HepG2 (cell line): Measurements from ENCODE around the gene MT1G. TPM values are rescaled to one million over a fixed set of nuclear protein-coding genes. Genes with fewer than 3 reads are reported as not detected.
A peak's percentile ranks its signal among the peaks of the same experiment; 100 is the strongest.

Experiments
- ADNP ChIP-seq: sonication (generic); formaldehyde crosslinking; IDR thresholded peaks from 2 replicates; pipeline ENCODE4 v1.4.0; 2020; ENCODE audit warnings: missing genetic modification reagents
- BCL3 ChIP-seq: sonication (generic); formaldehyde crosslinking; IDR thresholded peaks from 2 replicates; pipeline ENCODE4 v1.5.1; 2020; ENCODE audit warnings: mild to moderate bottlenecking, missing genetic modification reagents, moderate library complexity
- DPF2 ChIP-seq: sonication (generic); formaldehyde crosslinking; IDR thresholded peaks from 2 replicates; pipeline ENCODE4 v1.4.0; 2020; ENCODE audit warnings: mild to moderate bottlenecking, low read depth, missing genetic modification reagents, borderline replicate concordance
- FLYWCH1 ChIP-seq: sonication (generic); formaldehyde crosslinking; IDR thresholded peaks from 2 replicates; pipeline ENCODE4 v1.8.1; 2023; ENCODE audit warnings: mild to moderate bottlenecking, missing genetic modification reagents
- JUND ChIP-seq: sonication (generic); formaldehyde crosslinking; IDR thresholded peaks from 2 replicates; pipeline ENCODE4 v1.8.0; 2022; ENCODE audit warnings: mild to moderate bottlenecking, missing genetic modification reagents
- KLF16 ChIP-seq, 2 experiments: sonication (generic) in 1 of 2; formaldehyde crosslinking in 1 of 2; IDR thresholded peaks; 2 replicates each; pipeline versions ENCODE4 v1.6.1 to v1.8.0; 2016 to 2023; ENCODE audit warnings: missing genetic modification reagents in 2 of 2, missing compliant biosample characterization in 1 of 2
- KLF9 ChIP-seq: IDR thresholded peaks from 2 replicates; pipeline ENCODE4 v1.6.1; 2016; ENCODE audit warnings: low read depth
- NFIC ChIP-seq: IDR thresholded peaks from 2 replicates; pipeline ENCODE4 v1.6.1; 2012; ENCODE audit warnings: mild to moderate bottlenecking, low read length, inconsistent platforms
- POGZ ChIP-seq: sonication (generic); formaldehyde crosslinking; IDR thresholded peaks from 2 replicates; pipeline ENCODE4 v1.4.0; 2020; ENCODE audit warnings: mild to moderate bottlenecking, missing genetic modification reagents
- RAD21 ChIP-seq: fragments of 450-650 bp; formaldehyde crosslinking; IDR thresholded peaks from 2 replicates; pipeline ENCODE4 v1.5.0; 2020; ENCODE audit warnings: mild to moderate bottlenecking
- RARG ChIP-seq: sonication (generic); formaldehyde crosslinking; IDR thresholded peaks from 2 replicates; pipeline ENCODE4 v1.4.0; 2020; ENCODE audit warnings: low read depth, mild to moderate bottlenecking, missing genetic modification reagents
- ZBTB34 ChIP-seq: sonication (generic); formaldehyde crosslinking; IDR thresholded peaks from 2 replicates; pipeline ENCODE4 v1.8.0; 2022; ENCODE audit warnings: mild to moderate bottlenecking, missing genetic modification reagents
- ZNF18 ChIP-seq: sonication (generic); formaldehyde crosslinking; IDR thresholded peaks from 2 replicates; pipeline ENCODE4 v1.8.0; 2022; ENCODE audit warnings: mild to moderate bottlenecking, missing genetic modification reagents; ENCODE audit not compliant: insufficient replicate concordance
- ZNF296 ChIP-seq: sonication (generic); formaldehyde crosslinking; conservative IDR thresholded peaks from 2 replicates; pipeline ENCODE4 v1.5.0; 2020; ENCODE audit warnings: mild to moderate bottlenecking, missing genetic modification reagents
- ZNF605 ChIP-seq: sonication (generic); formaldehyde crosslinking; IDR thresholded peaks from 2 replicates; pipeline ENCODE4 v1.8.0; 2022; ENCODE audit warnings: mild to moderate bottlenecking, missing genetic modification reagents
- ZNF614 ChIP-seq: IDR thresholded peaks from 2 replicates; pipeline ENCODE4 v1.6.1; 2018; ENCODE audit warnings: missing biosample characterization, missing genetic modification reagents, inconsistent platforms, borderline replicate concordance
- ZSCAN21 ChIP-seq: sonication (generic); formaldehyde crosslinking; IDR thresholded peaks from 2 replicates; pipeline ENCODE4 v1.8.0; 2022; ENCODE audit warnings: mild to moderate bottlenecking, missing genetic modification reagents, moderate library complexity, borderline replicate concordance
- polyA plus RNA-seq, 8 experiments: library from polyadenylated mRNA; depleted of rRNA in 3 of 8; stranded (reverse) in 7 of 8; unstranded in 1 of 8; fragments of >200 nt; fragmentation: Illumina TruSeq in 4 of 8; extraction: Trizol in 4 of 8; gene quantifications; 2 replicates each; pipeline versions ENCODE4 v1.2.1 to v1.2.3, GENCODE V29; 2011 to 2016; ENCODE audit warnings: low read depth in 4 of 8, missing spikeins in 1 of 8, mixed read lengths in 1 of 8; ENCODE audit not compliant: insufficient read depth in 1 of 8
- total RNA-seq, 5 experiments: library from RNA; depleted of rRNA; stranded (reverse); fragments of >200 nt; fragmentation: Illumina TruSeq; extraction: Trizol; gene quantifications; 2 replicates each; pipeline ENCODE4 v1.2.3, GENCODE V29; 2016; ENCODE audit warnings: low read depth in 1 of 5
- TF ChIP-seq, protein P1 (sequence below), 2 experiments: sonication (generic) in 1 of 2; formaldehyde crosslinking in 1 of 2; IDR thresholded peaks; 2 replicates each; pipeline versions ENCODE4 v1.5.1 to v1.6.1; 2011 to 2020; ENCODE audit warnings: borderline replicate concordance in 1 of 2, low read depth in 1 of 2, low read length in 1 of 2, mild to moderate bottlenecking in 1 of 2, missing genetic modification reagents in 1 of 2, moderate library complexity in 1 of 2
- TF ChIP-seq, protein P2 (sequence below): sonication (generic); formaldehyde crosslinking; IDR thresholded peaks from 2 replicates; pipeline ENCODE4 v1.5.0; 2020; ENCODE audit warnings: mild to moderate bottlenecking, missing genetic modification reagents

MT1G gene
- total and polyA plus RNA-seq, 2 of the 13 experiments (the other 11 are each of a cell fraction or from before 2014, with no cell fraction given): 3.6 to 377 TPM

- TF ChIP-seq ZBTB34 (no peak), RARG (no peak), ZNF18 (no peak), ADNP (no peak), BCL3 (0 out of 2 replicates have a peak, but pooled peaks have one; percentile 30), ZNF605 (peak; percentile 65; the same call in 1 of the 2 replicates), ZNF296 (CRISPR knock-in tag) (no peak), ZNF614 (no peak), KLF9 (no peak), POGZ (CRISPR knock-in tag) (no peak), FLYWCH1 (no peak), JUND (CRISPR knock-in tag) (no peak), DPF2 (no peak), ZSCAN21 (CRISPR knock-in tag) (peak; percentile 26; the same call in 1 of the 2 replicates), NFIC (no peak), RAD21 (CRISPR knock-in tag) (no peak), KLF16 (CRISPR knock-in tag; IDR thresholded peaks at IDR 0.05) (no peak)
- TF ChIP-seq, protein P1, sequence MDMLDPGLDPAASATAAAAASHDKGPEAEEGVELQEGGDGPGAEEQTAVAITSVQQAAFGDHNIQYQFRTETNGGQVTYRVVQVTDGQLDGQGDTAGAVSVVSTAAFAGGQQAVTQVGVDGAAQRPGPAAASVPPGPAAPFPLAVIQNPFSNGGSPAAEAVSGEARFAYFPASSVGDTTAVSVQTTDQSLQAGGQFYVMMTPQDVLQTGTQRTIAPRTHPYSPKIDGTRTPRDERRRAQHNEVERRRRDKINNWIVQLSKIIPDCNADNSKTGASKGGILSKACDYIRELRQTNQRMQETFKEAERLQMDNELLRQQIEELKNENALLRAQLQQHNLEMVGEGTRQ (IDR thresholded peaks at IDR 0.05; ENCODE audit: low read depth, low read length): no peak
- TF ChIP-seq, protein P1 (CRISPR knock-in tag; IDR thresholded peaks at IDR 0.05; ENCODE audit: borderline replicate concordance): 0 out of 2 replicates have a peak, but pooled peaks have one; percentile 38
- TF ChIP-seq, protein P2, sequence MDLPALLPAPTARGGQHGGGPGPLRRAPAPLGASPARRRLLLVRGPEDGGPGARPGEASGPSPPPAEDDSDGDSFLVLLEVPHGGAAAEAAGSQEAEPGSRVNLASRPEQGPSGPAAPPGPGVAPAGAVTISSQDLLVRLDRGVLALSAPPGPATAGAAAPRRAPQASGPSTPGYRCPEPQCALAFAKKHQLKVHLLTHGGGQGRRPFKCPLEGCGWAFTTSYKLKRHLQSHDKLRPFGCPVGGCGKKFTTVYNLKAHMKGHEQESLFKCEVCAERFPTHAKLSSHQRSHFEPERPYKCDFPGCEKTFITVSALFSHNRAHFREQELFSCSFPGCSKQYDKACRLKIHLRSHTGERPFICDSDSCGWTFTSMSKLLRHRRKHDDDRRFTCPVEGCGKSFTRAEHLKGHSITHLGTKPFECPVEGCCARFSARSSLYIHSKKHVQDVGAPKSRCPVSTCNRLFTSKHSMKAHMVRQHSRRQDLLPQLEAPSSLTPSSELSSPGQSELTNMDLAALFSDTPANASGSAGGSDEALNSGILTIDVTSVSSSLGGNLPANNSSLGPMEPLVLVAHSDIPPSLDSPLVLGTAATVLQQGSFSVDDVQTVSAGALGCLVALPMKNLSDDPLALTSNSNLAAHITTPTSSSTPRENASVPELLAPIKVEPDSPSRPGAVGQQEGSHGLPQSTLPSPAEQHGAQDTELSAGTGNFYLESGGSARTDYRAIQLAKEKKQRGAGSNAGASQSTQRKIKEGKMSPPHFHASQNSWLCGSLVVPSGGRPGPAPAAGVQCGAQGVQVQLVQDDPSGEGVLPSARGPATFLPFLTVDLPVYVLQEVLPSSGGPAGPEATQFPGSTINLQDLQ (CRISPR knock-in tag): no peak
Observed at GRCh38 chr16:56647641-56648431, 20.0 kb downstream of the MT1G start (continued).
